ENCODE data around the gene NARS2.

Gene NARS2

DNA sequence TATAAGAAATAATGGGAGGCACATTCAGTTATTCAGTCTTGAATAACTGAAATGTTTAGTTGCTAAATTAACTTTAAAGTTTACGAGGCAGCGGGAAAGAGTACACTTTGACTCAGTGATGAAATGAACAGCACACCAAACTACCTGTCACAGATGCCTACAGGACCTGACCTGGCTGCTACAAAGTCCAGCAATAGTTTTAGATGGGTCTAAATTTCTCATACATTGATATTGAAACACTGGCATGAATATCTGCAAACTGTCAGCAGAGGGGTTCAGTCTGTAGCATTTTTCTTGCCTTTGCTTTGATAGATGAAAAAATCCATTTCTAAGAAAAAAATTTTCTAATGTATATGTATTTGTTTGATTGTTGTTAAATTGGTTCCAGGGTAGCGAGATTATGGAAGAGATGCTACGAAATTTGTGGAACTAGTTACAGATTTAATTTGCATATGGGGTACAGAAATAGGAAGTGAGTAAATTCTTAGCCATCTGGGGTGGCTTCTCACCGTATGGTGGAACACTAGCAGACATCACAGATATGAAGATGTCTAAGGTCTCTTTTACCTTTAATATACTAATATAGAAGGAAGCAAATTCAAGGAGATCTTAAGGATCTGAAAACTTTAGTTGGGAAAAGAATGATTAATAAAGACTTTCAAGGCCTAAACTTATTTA, 136.2 kb downstream of the NARS2 start:
- Histone ChIP-seq H3K79me2 (ENCODE audit: control insufficient read depth, low read length) (no peaks in the 10 kb centered on the region), H3K27ac (ENCODE audit: low read depth, low read length) (peak overlapping the region; percentile 36), H4K20me1 (ENCODE audit: control insufficient read depth, insufficient read depth, low read depth, low read length) (no peaks in the 10 kb centered on the region), H3K4me1 (ENCODE audit: control insufficient read depth, low read length) (peaks cover 22% of the 10 kb centered on the region), H3K4me3 (ENCODE audit: low read length) (peak overlapping the region; percentile 46), H3K9me3 (ENCODE audit: control insufficient read depth, insufficient read depth, low read length) (no peaks in the 10 kb centered on the region), H3K9me2 (replicated peaks; ENCODE audit: control insufficient read depth, low read length) (no peaks in the 10 kb centered on the region), H3K27me3 (ENCODE audit: control insufficient read depth, low read length) (no peaks in the 10 kb centered on the region), H3K36me3 (ENCODE audit: control insufficient read depth, low read length) (peaks cover 29% of the 10 kb centered on the region), H3K4me2 (ENCODE audit: low read length) (peak overlapping the region; percentile 51), H3F3A (ENCODE audit: control insufficient read depth, insufficient read depth) (no peaks in the 10 kb centered on the region)
- TF ChIP-seq EZH2phosphoT487 (IDR thresholded peaks at IDR 0.05; ENCODE audit: borderline replicate concordance, low read length): no peak
- TF ChIP-seq, protein P1, sequence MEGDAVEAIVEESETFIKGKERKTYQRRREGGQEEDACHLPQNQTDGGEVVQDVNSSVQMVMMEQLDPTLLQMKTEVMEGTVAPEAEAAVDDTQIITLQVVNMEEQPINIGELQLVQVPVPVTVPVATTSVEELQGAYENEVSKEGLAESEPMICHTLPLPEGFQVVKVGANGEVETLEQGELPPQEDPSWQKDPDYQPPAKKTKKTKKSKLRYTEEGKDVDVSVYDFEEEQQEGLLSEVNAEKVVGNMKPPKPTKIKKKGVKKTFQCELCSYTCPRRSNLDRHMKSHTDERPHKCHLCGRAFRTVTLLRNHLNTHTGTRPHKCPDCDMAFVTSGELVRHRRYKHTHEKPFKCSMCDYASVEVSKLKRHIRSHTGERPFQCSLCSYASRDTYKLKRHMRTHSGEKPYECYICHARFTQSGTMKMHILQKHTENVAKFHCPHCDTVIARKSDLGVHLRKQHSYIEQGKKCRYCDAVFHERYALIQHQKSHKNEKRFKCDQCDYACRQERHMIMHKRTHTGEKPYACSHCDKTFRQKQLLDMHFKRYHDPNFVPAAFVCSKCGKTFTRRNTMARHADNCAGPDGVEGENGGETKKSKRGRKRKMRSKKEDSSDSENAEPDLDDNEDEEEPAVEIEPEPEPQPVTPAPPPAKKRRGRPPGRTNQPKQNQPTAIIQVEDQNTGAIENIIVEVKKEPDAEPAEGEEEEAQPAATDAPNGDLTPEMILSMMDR (IDR thresholded peaks at IDR 0.05; ENCODE audit: low read depth, low read length, poor library complexity, severe bottlenecking): no peak

DNA sequence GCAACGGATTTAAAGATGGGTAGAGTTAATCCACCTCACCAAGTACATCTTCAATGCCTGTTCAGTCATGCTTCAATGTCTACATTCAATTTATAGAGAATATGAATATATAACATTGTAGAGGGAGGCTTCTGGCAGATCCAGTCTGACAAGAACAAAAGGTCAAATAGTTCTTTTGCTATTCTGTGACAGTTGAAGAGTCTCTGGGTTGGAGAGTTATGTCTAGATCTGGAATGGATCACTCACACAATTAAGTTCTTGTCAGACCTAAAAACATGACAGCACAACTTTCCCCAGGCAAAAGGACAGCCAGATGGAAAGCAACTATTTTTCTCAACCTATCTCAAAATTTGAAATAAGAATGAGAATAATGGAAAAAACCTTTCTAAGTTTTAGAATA, 141.7 kb downstream of the NARS2 start:
- no peak overlapping the region for H3K27ac ChIP-seq (ENCODE audit: low read depth, low read length)
- H3F3A ChIP-seq (ENCODE audit: control insufficient read depth, insufficient read depth): no peaks in the 10 kb centered on the region
- peaks cover 8% of the 10 kb centered on the region for H3K36me3 ChIP-seq (ENCODE audit: control insufficient read depth, low read length)
- no peak overlapping the region for H3K4me2 ChIP-seq (ENCODE audit: low read length)
- H3K79me2 ChIP-seq (ENCODE audit: control insufficient read depth, low read length): no peaks in the 10 kb centered on the region
- H3K4me1 ChIP-seq (ENCODE audit: control insufficient read depth, low read length): peaks cover 11% of the 10 kb centered on the region
- no peaks in the 10 kb centered on the region for H4K20me1 ChIP-seq (ENCODE audit: control insufficient read depth, insufficient read depth, low read depth, low read length)
- H3K4me3 ChIP-seq (ENCODE audit: low read length): no peak overlapping the region
- TF ChIP-seq EZH2phosphoT487 (IDR thresholded peaks at IDR 0.05; ENCODE audit: borderline replicate concordance, low read length): no peak
- no peaks in the 10 kb centered on the region for H3K9me2 ChIP-seq (replicated peaks; ENCODE audit: control insufficient read depth, low read length)
- no peaks in the 10 kb centered on the region for H3K9me3 ChIP-seq (ENCODE audit: control insufficient read depth, insufficient read depth, low read length)
- H3K27me3 ChIP-seq (ENCODE audit: control insufficient read depth, low read length): no peaks in the 10 kb centered on the region

DNA sequence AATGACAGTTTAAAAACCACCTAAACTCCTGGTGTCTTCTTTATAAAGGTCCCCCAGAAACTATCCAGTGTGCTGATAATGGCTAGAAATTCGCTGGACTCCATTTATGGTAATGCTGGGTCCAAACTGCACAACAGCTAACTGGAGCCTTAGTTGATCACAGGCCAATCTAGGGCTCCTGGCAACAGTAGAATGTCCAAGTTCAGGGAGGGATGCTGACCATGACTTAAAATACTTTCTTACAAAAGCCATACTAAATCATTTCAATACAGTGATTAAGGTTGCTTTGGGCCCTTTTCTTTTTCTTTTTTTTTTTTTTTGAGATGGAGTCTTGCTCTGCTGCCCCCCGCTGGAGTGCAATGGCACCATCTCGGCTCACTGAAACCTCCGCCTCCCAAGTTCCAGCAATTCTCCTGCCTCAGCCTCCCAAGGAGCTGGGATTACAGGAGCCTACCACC, 142.6 kb downstream of the NARS2 start:
- no peak for TF ChIP-seq EZH2phosphoT487 (IDR thresholded peaks at IDR 0.05; ENCODE audit: borderline replicate concordance, low read length)
- TF ChIP-seq, protein P1 (IDR thresholded peaks at IDR 0.05; ENCODE audit: low read depth, low read length, poor library complexity, severe bottlenecking): peak; percentile 55
- H4K20me1 ChIP-seq (ENCODE audit: control insufficient read depth, insufficient read depth, low read depth, low read length): no peaks in the 10 kb centered on the region
- H3K27me3 ChIP-seq (ENCODE audit: control insufficient read depth, low read length): no peaks in the 10 kb centered on the region
- no peak overlapping the region for H3K27ac ChIP-seq (ENCODE audit: low read depth, low read length)
- peaks cover 5% of the 10 kb centered on the region for H3K36me3 ChIP-seq (ENCODE audit: control insufficient read depth, low read length)
- H3F3A ChIP-seq (ENCODE audit: control insufficient read depth, insufficient read depth): no peaks in the 10 kb centered on the region
- no peaks in the 10 kb centered on the region for H3K9me2 ChIP-seq (replicated peaks; ENCODE audit: control insufficient read depth, low read length)
- H3K4me3 ChIP-seq (ENCODE audit: low read length): no peak overlapping the region
- H3K4me1 ChIP-seq (ENCODE audit: control insufficient read depth, low read length): peaks cover 19% of the 10 kb centered on the region
- no peak overlapping the region for H3K4me2 ChIP-seq (ENCODE audit: low read length)
- H3K79me2 ChIP-seq (ENCODE audit: control insufficient read depth, low read length): no peaks in the 10 kb centered on the region
- no peaks in the 10 kb centered on the region for H3K9me3 ChIP-seq (ENCODE audit: control insufficient read depth, insufficient read depth, low read length)

DNA sequence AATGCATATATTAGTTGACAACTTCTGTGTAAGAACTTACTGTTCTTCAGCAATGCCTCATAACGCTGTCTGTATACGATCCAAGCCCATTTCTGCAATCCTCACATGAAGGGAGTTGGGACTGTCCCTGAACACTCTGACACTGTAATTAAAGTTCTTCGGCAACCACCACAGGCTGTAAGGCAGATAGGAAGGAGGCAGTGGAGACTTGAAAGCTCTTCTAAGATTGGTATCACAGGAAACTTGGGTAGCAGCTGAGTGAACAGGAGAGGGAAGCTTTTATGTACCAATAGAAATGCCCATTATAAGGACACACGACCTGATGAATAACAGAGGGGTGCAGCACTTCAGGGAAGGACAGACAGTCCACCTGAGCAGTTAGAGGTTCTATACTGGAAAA, 145.0 kb downstream of the NARS2 start:
- TF ChIP-seq, protein P1 (IDR thresholded peaks at IDR 0.05; ENCODE audit: low read depth, low read length, poor library complexity, severe bottlenecking): no peak
- no peak for TF ChIP-seq EZH2phosphoT487 (IDR thresholded peaks at IDR 0.05; ENCODE audit: borderline replicate concordance, low read length)
- Histone ChIP-seq H3F3A (ENCODE audit: control insufficient read depth, insufficient read depth) (no peaks in the 10 kb centered on the region), H3K27ac (ENCODE audit: low read depth, low read length) (no peak overlapping the region), H3K9me3 (ENCODE audit: control insufficient read depth, insufficient read depth, low read length) (no peaks in the 10 kb centered on the region), H3K4me1 (ENCODE audit: control insufficient read depth, low read length) (peaks cover 30% of the 10 kb centered on the region), H3K36me3 (ENCODE audit: control insufficient read depth, low read length) (no peaks in the 10 kb centered on the region), H3K4me2 (ENCODE audit: low read length) (no peak overlapping the region), H3K9me2 (replicated peaks; ENCODE audit: control insufficient read depth, low read length) (no peaks in the 10 kb centered on the region), H3K27me3 (ENCODE audit: control insufficient read depth, low read length) (no peaks in the 10 kb centered on the region), H3K4me3 (ENCODE audit: low read length) (no peak overlapping the region), H4K20me1 (ENCODE audit: control insufficient read depth, insufficient read depth, low read depth, low read length) (no peaks in the 10 kb centered on the region), H3K79me2 (ENCODE audit: control insufficient read depth, low read length) (no peaks in the 10 kb centered on the region)
